NB4 (cell line): ENCODE results near the gene LPP.

Experiments
- DNase-seq: peaks from one replicate; pipeline ENCODE4 v3.0.0; 2010; ENCODE audit warnings: low read depth
- H3K4me3 ChIP-seq: one replicate; pipeline ENCODE4 v1.5.1; 2011; ENCODE audit warnings: mild to moderate bottlenecking, low read depth, low read length, moderate library complexity
- MYC ChIP-seq: IDR thresholded peaks from 2 replicates; pipeline ENCODE4 v1.6.1; 2011; ENCODE audit warnings: low read depth, low read length
- POLR2A ChIP-seq: IDR thresholded peaks from 2 replicates; pipeline ENCODE4 v1.6.1; 2011; ENCODE audit warnings: mild to moderate bottlenecking; ENCODE audit not compliant: insufficient read length; ENCODE audit errors: extremely low read depth
- TF ChIP-seq, protein P1 (sequence below): IDR thresholded peaks from one replicate; pipeline ENCODE4 v1.5.1; 2012; ENCODE audit warnings: low read depth, low read length
- TF ChIP-seq, protein P2 (sequence below): IDR thresholded peaks from 2 replicates; pipeline ENCODE4 v1.6.1; 2011; ENCODE audit warnings: low read depth, low read length

The LPP gene

DNA sequence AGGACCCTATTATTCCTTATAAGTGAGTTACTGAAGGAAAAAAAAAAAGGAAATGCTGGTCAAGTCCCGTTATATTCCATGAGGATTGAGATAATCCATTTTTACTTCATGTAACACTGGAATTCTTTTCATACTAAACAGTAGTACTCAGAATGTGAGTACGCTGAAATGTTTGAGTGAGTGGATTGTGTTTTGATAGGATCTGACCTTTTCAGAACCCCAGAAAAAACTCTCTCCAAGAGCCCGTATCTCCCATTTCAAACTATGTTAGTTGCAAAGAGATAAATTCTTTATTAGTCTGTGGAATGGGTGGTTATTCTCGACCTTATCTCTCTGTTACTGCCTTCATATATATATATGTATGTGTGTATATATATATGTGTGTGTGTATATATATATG lies 2.5 kb upstream of the LPP start:
- TF ChIP-seq, protein P1, sequence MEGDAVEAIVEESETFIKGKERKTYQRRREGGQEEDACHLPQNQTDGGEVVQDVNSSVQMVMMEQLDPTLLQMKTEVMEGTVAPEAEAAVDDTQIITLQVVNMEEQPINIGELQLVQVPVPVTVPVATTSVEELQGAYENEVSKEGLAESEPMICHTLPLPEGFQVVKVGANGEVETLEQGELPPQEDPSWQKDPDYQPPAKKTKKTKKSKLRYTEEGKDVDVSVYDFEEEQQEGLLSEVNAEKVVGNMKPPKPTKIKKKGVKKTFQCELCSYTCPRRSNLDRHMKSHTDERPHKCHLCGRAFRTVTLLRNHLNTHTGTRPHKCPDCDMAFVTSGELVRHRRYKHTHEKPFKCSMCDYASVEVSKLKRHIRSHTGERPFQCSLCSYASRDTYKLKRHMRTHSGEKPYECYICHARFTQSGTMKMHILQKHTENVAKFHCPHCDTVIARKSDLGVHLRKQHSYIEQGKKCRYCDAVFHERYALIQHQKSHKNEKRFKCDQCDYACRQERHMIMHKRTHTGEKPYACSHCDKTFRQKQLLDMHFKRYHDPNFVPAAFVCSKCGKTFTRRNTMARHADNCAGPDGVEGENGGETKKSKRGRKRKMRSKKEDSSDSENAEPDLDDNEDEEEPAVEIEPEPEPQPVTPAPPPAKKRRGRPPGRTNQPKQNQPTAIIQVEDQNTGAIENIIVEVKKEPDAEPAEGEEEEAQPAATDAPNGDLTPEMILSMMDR: no peak
- TF ChIP-seq POLR2A: no peak
- TF ChIP-seq, protein P2, sequence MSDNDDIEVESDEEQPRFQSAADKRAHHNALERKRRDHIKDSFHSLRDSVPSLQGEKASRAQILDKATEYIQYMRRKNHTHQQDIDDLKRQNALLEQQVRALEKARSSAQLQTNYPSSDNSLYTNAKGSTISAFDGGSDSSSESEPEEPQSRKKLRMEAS: no peak
- TF ChIP-seq MYC: no peak
- DNase-seq: no peak
- H3K4me3 ChIP-seq: no peak overlapping the region

DNA sequence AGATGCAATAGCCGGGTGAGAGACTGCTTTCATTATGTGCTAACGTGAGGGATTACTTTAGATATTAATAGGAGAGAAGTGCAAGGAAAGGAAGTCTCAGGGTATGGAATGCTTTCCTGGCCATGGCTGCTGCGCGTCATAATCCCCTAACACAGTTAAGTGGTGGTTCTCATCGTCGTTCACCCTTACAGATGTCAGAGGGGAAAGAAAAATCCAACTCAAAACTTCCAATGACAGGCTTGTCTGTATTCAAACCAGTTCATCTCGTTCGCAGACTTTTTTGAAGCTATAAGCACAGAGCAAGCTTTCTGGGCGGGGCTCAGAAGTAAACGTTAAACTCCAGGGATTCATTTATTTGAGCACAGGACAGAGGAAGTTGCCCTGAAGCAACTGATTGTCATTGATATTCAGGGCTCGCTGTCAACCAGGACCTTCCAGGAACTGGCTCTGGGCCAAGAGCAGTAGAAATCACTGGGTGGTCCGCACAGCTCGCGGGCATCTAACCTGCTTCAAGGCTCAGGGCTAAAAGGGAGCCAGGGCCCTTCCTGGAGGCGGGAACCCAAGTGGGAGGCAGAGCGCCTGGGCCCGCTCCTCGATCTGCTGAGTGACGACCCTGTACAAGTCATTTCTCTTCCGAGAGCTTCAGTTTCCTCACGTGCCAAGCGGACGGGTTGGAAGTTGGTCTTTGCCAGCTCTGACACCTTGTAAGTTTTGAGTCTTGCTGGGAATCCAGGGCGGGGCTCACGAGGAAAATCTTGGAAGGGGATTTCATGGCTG lies 1.1 kb upstream of the LPP start:
- TF ChIP-seq POLR2A (no peak), MYC (no peak)
- TF ChIP-seq, protein P2: no peak
- TF ChIP-seq, protein P1: no peak
- DNase-seq: peak; percentile 24
- H3K4me3 ChIP-seq: peak overlapping the region; percentile 56

DNA sequence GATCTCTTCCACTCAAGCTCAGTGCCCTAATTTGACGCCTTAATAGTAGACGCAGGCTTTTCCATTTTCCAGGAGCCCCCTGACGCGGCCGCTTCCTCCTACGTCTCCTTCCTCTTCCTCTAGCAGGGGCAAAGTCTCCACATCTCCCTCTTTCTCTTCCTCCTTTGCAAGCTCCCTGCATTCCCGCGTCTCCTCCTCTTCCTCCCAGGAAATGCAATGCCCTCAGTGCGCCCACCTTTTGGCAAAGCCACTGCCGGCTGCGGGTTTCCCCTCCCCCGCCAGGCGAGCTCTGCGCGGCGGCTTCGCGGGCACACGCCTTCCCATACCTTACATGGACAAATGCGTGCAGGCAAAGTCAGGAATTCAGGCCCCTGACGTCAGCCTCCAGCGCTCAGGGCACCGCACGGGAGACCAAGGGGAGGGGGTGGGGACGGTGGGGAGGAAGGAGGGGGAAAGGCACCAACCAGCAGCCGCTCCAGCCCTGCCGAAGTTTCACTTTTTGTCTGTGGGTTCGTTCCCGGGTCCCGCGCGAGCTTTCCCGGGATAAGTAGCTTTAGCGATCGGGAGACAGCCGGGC lies 432 bp upstream of the LPP start:
- H3K4me3 ChIP-seq: peak overlapping the region; percentile 56
- no peak for TF ChIP-seq POLR2A
- TF ChIP-seq, protein P2: 0 out of 2 replicates have a peak, but pooled peaks have one; percentile 17
- DNase-seq: peak; percentile 64

DNA sequence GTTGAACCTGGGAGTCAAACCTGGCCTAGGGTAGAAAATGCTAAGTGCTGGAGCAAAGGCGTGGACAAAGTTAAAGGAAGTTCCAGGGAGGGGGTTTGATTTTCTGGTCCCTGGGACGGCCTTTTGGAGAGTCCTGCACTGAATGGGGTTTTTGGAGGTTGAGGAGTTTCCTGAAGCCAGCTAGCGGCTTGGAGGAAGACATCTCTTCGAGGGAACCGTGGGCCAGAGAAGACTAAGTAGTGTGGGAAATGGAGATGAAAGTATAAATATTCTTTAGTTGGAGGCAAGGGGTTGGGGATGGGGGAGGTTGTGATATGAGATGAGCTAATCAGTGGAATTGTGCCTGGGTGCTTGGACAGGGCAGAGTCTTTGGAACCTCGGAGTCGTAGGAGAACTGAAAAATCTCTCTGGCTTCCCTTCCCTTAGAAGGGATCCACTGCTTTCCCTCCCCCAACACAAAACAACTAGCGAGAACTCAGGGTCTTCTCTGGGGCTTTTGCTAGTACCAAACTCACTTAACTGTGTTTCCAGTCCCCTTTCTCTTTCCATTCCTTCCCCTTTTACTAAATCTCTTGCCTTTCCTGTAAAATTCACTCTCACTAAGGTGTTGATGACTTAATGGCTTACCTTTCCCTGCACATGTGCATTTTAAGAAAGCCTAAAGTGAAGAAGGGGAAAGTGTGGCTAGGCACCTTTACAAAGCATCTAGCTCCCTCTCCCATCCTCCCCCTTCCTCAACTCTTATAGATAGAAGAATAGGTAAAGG lies 1.0 kb downstream of the LPP start:
- no peak for DNase-seq
- no peak for TF ChIP-seq MYC
- TF ChIP-seq, protein P1: no peak
- peak overlapping the region; percentile 42 for H3K4me3 ChIP-seq

DNA sequence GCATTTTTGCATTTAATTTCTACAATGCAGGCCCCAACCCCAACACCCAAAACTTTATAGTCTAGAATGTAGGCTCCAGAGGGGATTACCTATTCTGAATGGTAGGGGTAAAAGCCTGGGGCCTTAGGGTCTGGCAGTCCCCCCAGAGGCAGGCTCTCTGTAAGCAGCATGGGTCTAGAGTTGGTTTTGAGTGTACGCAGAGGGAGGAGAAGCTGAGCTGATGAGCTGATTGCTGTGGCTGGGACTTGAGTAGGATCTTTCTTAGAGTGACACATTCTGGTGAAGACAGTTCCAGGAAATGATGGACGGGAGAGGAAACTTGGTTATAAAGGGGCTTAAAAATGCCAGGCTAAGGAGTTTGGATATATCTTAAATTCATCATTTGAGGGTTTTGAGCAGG lies 2.1 kb downstream of the LPP start:
- no peak overlapping the region for H3K4me3 ChIP-seq
- TF ChIP-seq MYC (no peak), POLR2A (no peak)
- TF ChIP-seq, protein P1: no peak
- TF ChIP-seq, protein P2: no peak
- no peak for DNase-seq

DNA sequence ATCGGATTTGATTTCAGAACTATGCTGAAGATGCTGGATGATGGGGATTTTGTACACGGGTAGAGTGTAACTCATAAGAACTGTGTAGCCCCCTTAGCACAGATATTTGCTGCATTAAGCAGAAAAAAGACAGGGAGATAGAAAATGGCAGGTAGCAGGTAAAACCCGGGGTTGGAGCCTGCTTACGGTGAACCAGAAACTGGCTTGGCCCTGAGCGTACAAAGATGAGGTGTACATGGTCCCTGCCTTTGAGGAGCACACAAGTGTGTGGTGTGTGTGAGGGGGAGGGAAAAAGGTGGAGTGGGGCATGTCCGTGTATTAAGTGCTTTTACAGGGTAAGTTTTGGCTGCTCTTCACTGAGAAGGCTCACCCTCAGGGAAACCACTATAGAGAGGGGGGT lies 3.5 kb downstream of the LPP start:
- no peak for DNase-seq
- no peak overlapping the region for H3K4me3 ChIP-seq
- TF ChIP-seq, protein P2: no peak
- TF ChIP-seq MYC (no peak), POLR2A (no peak)
- TF ChIP-seq, protein P1: no peak
